GM12878 (cell line): Measurements from ENCODE around the gene PEX1. TPM values are rescaled to one million over a fixed set of nuclear protein-coding genes. Genes with fewer than 3 reads are reported as not detected.

Experiments
- ATAC-seq: fragments of 200-7000 bp; cut with Tn5 transposase; 3 replicates; pipeline ENCODE4 v1.9.1; 2020; ENCODE audit warnings: mild to moderate bottlenecking, moderate library complexity
- BruUV-seq: library from RNA; stranded (reverse); fragments of 400-500 nt; replicated peaks from 2 replicates; lab custom pipeline; 2021; lab: Mats Ljungman, UMichigan
- CTCF ChIA-PET: fragments of 300-600 bp; sonication (Branson Sonifier 250); formaldehyde crosslinking; extraction: SDS; loops from one replicate; lab custom pipeline; 2021; ENCODE audit warnings: inconsistent platforms; lab: Yijun Ruan, JAX
- POLR2A ChIA-PET: fragments of 350-600 bp; formaldehyde crosslinking; extraction: SDS; loops from one replicate; lab custom pipeline; 2021; ENCODE audit warnings: inconsistent platforms; lab: Charles Lee
- RAD21 ChIA-PET: fragments of 300-600 bp; sonication (Branson Sonifier 250); formaldehyde crosslinking; loops from one replicate; lab custom pipeline; 2023; ENCODE audit warnings: antibody characterized with exemption; ENCODE audit not compliant: unreplicated experiment; lab: Charles Lee
- SMC1A ChIA-PET: fragments of 300-600 bp; sonication (Branson Sonifier 250); formaldehyde crosslinking; loops from one replicate; lab custom pipeline; 2023; ENCODE audit not compliant: unreplicated experiment, uncharacterized antibody; lab: Charles Lee
- DNase-seq: peaks from one replicate; pipeline ENCODE4 v3.0.0-alpha.2; 2011; ENCODE audit warnings: low read depth, low spot score
- FAIRE-seq: peaks from 3 replicates; lab custom pipeline; 2011; peaks lifted over from hg19 to GRCh38; lab: Jason Lieb, UNC
- H2AFZ ChIP-seq: 2 replicates; pipeline ENCODE4 v1.6.0; 2011; ENCODE audit warnings: low read depth, low read length, control low read depth; ENCODE audit not compliant: control insufficient read depth
- H3K27ac ChIP-seq: 2 replicates; pipeline ENCODE4 v1.5.1; 2011; ENCODE audit warnings: control low read depth; ENCODE audit not compliant: control insufficient read depth, insufficient read depth
- H3K27me3 ChIP-seq, 2 experiments: replicated peaks in 1 of 2; 2 replicates each; pipeline versions ENCODE4 v1.6.0 to v1.6.1; 2011; ENCODE audit warnings: low read length in 1 of 2; ENCODE audit not compliant: control insufficient read depth in 2 of 2, insufficient read depth in 2 of 2
- H3K36me3 ChIP-seq, 2 experiments: 2 replicates each; pipeline ENCODE4 v1.5.1; 2011; ENCODE audit warnings: low read length in 1 of 2; ENCODE audit not compliant: control insufficient read depth in 2 of 2, insufficient read depth in 2 of 2
- H3K4me1 ChIP-seq: 2 replicates; pipeline ENCODE4 v1.6.1; 2011; ENCODE audit warnings: mild to moderate bottlenecking, low read length, moderate library complexity, mixed read lengths; ENCODE audit not compliant: control insufficient read depth, insufficient read depth
- H3K4me2 ChIP-seq: 2 replicates; pipeline ENCODE4 v1.6.0; 2011; ENCODE audit warnings: control low read depth; ENCODE audit not compliant: control insufficient read depth, insufficient read depth
- H3K4me3 ChIP-seq: fragments of 200-600 bp; sonication (generic); 2 replicates; pipeline ENCODE4 v1.5.1; 2016
- H3K79me2 ChIP-seq: 2 replicates; pipeline ENCODE4 v1.6.0; 2011; ENCODE audit warnings: low read length; ENCODE audit not compliant: control insufficient read depth, insufficient read depth
- H3K9ac ChIP-seq: 2 replicates; pipeline ENCODE4 v1.8.0; 2011; ENCODE audit warnings: low read length, control low read depth, mixed read lengths; ENCODE audit not compliant: control insufficient read depth, insufficient read depth
- H3K9me3 ChIP-seq: replicated peaks from 3 replicates; pipeline ENCODE4 v1.5.1; 2011; ENCODE audit warnings: mild to moderate bottlenecking, low read length; ENCODE audit not compliant: control insufficient read depth, insufficient read depth
- H4K20me1 ChIP-seq: 2 replicates; pipeline ENCODE4 v1.6.0; 2011; ENCODE audit not compliant: control insufficient read depth, insufficient read depth
- BCLAF1 ChIP-seq: fragments of 450-650 bp; IDR thresholded peaks from 2 replicates; pipeline ENCODE4 v1.6.1; 2017; ENCODE audit warnings: antibody characterized with exemption, mild to moderate bottlenecking, moderate library complexity
- CTCF ChIP-seq, 3 experiments: IDR thresholded peaks in 2 of 3; conservative IDR thresholded peaks in 1 of 3; 2 replicates each; pipeline ENCODE4 v1.5.1; 2011; ENCODE audit warnings: low read depth in 3 of 3, low read length in 3 of 3, mild to moderate bottlenecking in 3 of 3, control low read depth in 2 of 3, moderate library complexity in 2 of 3, inconsistent platforms in 1 of 3, mixed read lengths in 1 of 3; ENCODE audit not compliant: control insufficient read depth in 2 of 3, insufficient read depth in 1 of 3; ENCODE audit errors: extremely low read depth in 1 of 3
- IKZF2 ChIP-seq, 2 experiments: fragments of 450-650 bp; IDR thresholded peaks; 2 replicates each; pipeline ENCODE4 v1.6.1; 2017; ENCODE audit warnings: mild to moderate bottlenecking in 2 of 2, moderate library complexity in 2 of 2
- KDM1A ChIP-seq: fragments of 200-600 bp; sonication (generic); IDR thresholded peaks from 2 replicates; pipeline ENCODE4 v1.6.1; 2016; ENCODE audit warnings: borderline replicate concordance
- NFIC ChIP-seq: IDR thresholded peaks from 2 replicates; pipeline ENCODE4 v1.6.1; 2012; ENCODE audit warnings: low read depth, mild to moderate bottlenecking, inconsistent platforms, low read length, moderate library complexity
- NRF1 ChIP-seq: conservative IDR thresholded peaks from 2 replicates; pipeline ENCODE4 v1.6.1; 2011; ENCODE audit warnings: mild to moderate bottlenecking, low read depth, low read length, improper control_type of control experiment
- RAD51 ChIP-seq: fragments of 450-650 bp; IDR thresholded peaks from 2 replicates; pipeline ENCODE4 v1.6.1; 2016; ENCODE audit warnings: moderate library complexity, mild to moderate bottlenecking, inconsistent platforms
- RELB ChIP-seq: fragments of 450-650 bp; IDR thresholded peaks from 2 replicates; pipeline ENCODE4 v1.6.1; 2017; ENCODE audit warnings: low read depth, mild to moderate bottlenecking, moderate library complexity
- SMAD5 ChIP-seq: IDR thresholded peaks from 2 replicates; pipeline ENCODE4 v1.6.1; 2016; ENCODE audit warnings: antibody characterized with exemption, low read depth
- STAT1 ChIP-seq: fragments of 450-650 bp; conservative IDR thresholded peaks from 2 replicates; pipeline ENCODE4 v1.6.1; 2014; ENCODE audit warnings: antibody characterized with exemption, mild to moderate bottlenecking
- TAF1 ChIP-seq: IDR thresholded peaks from 2 replicates; pipeline ENCODE4 v1.6.1; 2011; ENCODE audit warnings: mild to moderate bottlenecking, low read depth, low read length, borderline replicate concordance
- YY1 ChIP-seq: IDR thresholded peaks from 2 replicates; pipeline ENCODE4 v1.6.1; 2011; ENCODE audit warnings: low read depth, mild to moderate bottlenecking, low read length
- ZBTB33 ChIP-seq: fragments of 450-650 bp; IDR thresholded peaks from 2 replicates; pipeline ENCODE4 v1.6.1; 2017; ENCODE audit warnings: mild to moderate bottlenecking
- WGBS: methylation state at CpG from one replicate; pipeline ENCODE4 v1.1.6; 2016; ENCODE audit warnings: low lambda C conversion rate; ENCODE audit not compliant: insufficient replicate concordance, insufficient coverage; ENCODE audit errors: missing lambda C conversion rate; 5-methylcytosine and 5-hydroxymethylcytosine counted together
- in situ Hi-C: fragments of 300-500 bp; cut with MboI; formaldehyde crosslinking; loops from 9 replicates; pipeline ENCODE4 v1.14.3; 2018; ENCODE audit warnings: mixed read lengths
- intact Hi-C: fragments of 100-400 bp; cut with micrococcal nuclease; formaldehyde crosslinking; loops from one replicate; pipeline ENCODE4 v1.14.2; 2022; ENCODE audit not compliant: unreplicated experiment
- polyA plus RNA-seq, 11 experiments: library from polyadenylated mRNA; depleted of rRNA in 4 of 11; unstranded in 6 of 11; stranded (reverse) in 5 of 11; fragments of >200 nt; fragmentation: Nextera tagmentation in 4 of 11; fragmentation: Illumina TruSeq in 1 of 11; extraction: Ambion mirVana in 4 of 11; extraction: Trizol in 1 of 11; gene quantifications; 1 replicate in 1 of 11; 2 replicates in 10 of 11; pipeline versions ENCODE4 v1.2.1 to v1.2.3, GENCODE V29; 2011 to 2016; ENCODE audit warnings: inconsistent platforms in 2 of 11, missing spikeins in 2 of 11, low read depth in 1 of 11
- total RNA-seq, 4 experiments: library from RNA; depleted of rRNA in 3 of 4; stranded (reverse); fragments of >200 nt in 3 of 4; fragmentation: Illumina TruSeq in 1 of 4; extraction: Trizol in 1 of 4; gene quantifications; 2 replicates each; pipeline versions ENCODE4 v1.2.1 to v1.2.3, GENCODE V29; 2013 to 2021

The PEX1 gene
- total and polyA plus RNA-seq, 10 of the 15 experiments (the other 5 are each of a cell fraction or from before 2014, with no cell fraction given): 6.7 to 22.9 (median 15.4) TPM

GRCh38 chr7:92547579-92547978, 19.3 kb upstream of the PEX1 start:
- H3K27me3 ChIP-seq: no peaks in the 10 kb centered on the region
- DNase-seq: no peak
- H4K20me1 ChIP-seq: no peaks in the 10 kb centered on the region
- in situ Hi-C loops: no loop called here
- TF ChIP-seq STAT1 (no peak), SMAD5 (no peak), NFIC (no peak), BCLAF1 (no peak), RAD51 (no peak), NRF1 (no peak), KDM1A (no peak), CTCF (IDR thresholded peaks at IDR 0.05 in 2 of 3, conservative IDR thresholded peaks at IDR 0.05 in 1 of 3; ENCODE audit: control insufficient read depth in 2 of 3, extremely low read depth in 1 of 3, insufficient read depth in 1 of 3, low read depth in 3 of 3, low read length in 3 of 3) (no peak), IKZF2 (IDR thresholded peaks at IDR 0.05) (no peak), RELB (no peak), YY1 (no peak), TAF1 (no peak), ZBTB33 (no peak)
- TF ChIP-seq, all 136 proteins: peak for 0
- H3K4me1 ChIP-seq: no peaks in the 10 kb centered on the region
- RAD21 ChIA-PET: no interaction called here
- POLR2A ChIA-PET: no interaction called here
- no peak for ATAC-seq
- intact Hi-C loops: no loop called here
- H3K27ac ChIP-seq: no peak overlapping the region
- SMC1A ChIA-PET: no interaction called here
- 90% methylated on average over 6 of the region's 6 CpGs for WGBS
- H3K9ac ChIP-seq: no peak overlapping the region
- no peak overlapping the region for H2AFZ ChIP-seq
- no peaks in the 10 kb centered on the region for H3K36me3 ChIP-seq
- H3K4me2 ChIP-seq: no peak overlapping the region
- H3K4me3 ChIP-seq: no peak overlapping the region
- no TSS peak for BruUV-seq
- H3K79me2 ChIP-seq: no peaks in the 10 kb centered on the region
- no peak for FAIRE-seq
- no peaks in the 10 kb centered on the region for H3K9me3 ChIP-seq
- CTCF ChIA-PET: interaction anchor here (1.4 kb wide), 1 partner anchor 10 kb away, joined by 4 read pairs; no protein-coding TSS in a partner anchor
